ENCODE data around the gene RFX1.
"Not testable (repeated sequence)": the region's sequence is repeated elsewhere in the genome, so short reads cannot be mapped to it uniquely, and the experiment has no call there.

DNA sequence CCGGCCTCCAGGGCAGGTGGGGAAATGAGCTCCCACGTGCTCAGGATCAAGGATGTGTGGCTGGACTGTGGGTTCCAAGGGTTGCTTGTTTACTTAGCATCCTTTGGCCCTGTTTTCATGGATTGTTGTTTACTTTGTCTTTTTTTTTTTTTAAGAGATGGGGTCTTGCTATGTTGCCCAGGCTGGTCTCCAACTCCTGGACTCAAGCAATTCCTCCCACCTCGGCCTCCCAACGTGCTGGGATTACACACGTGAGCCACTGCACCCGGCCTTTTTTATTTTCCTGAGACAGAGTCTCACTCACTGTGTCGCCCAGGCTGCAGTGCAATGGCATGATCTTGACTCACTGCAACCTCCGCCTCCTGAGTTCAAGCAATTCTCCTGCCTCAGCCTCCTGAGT, 38.9 kb downstream of the RFX1 start:
- TF ChIP-seq, protein P1, sequence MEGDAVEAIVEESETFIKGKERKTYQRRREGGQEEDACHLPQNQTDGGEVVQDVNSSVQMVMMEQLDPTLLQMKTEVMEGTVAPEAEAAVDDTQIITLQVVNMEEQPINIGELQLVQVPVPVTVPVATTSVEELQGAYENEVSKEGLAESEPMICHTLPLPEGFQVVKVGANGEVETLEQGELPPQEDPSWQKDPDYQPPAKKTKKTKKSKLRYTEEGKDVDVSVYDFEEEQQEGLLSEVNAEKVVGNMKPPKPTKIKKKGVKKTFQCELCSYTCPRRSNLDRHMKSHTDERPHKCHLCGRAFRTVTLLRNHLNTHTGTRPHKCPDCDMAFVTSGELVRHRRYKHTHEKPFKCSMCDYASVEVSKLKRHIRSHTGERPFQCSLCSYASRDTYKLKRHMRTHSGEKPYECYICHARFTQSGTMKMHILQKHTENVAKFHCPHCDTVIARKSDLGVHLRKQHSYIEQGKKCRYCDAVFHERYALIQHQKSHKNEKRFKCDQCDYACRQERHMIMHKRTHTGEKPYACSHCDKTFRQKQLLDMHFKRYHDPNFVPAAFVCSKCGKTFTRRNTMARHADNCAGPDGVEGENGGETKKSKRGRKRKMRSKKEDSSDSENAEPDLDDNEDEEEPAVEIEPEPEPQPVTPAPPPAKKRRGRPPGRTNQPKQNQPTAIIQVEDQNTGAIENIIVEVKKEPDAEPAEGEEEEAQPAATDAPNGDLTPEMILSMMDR (IDR thresholded peaks at IDR 0.05): not testable (repeated sequence)
- TF ChIP-seq KAT7 (CRISPR knock-in tag; IDR thresholded peaks at IDR 0.05; ENCODE audit: borderline replicate concordance): not testable (repeated sequence)
